ENCODE data around the gene ASTN2. TPM values are rescaled to one million over a fixed set of nuclear protein-coding genes. Genes with fewer than 3 reads are reported as not detected.

ASTN2 gene
- polyA plus RNA-seq, 1 experiment, result 6.6 TPM

DNA sequence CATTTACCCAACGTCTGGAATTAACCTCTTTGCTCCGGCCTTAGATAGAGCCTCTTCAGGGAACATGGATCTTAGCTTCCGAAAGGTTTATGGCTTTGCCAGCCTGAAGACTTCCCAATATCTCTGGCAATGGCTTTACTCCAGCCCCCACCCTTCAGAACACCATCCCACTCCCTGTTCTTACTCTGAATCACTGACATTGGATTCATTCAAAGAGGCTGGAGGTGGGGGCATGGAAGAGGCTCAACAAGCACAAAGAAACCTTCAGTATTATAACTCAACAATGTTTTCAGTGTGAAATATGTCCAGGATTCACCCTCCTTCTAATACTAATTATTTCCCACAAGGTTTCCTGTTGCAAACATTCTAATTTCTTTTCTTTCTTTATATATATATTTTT, 91.5 kb downstream of the ASTN2 start:
- POLR2A ChIA-PET, result no interaction called here
- TF ChIP-seq, protein P1, sequence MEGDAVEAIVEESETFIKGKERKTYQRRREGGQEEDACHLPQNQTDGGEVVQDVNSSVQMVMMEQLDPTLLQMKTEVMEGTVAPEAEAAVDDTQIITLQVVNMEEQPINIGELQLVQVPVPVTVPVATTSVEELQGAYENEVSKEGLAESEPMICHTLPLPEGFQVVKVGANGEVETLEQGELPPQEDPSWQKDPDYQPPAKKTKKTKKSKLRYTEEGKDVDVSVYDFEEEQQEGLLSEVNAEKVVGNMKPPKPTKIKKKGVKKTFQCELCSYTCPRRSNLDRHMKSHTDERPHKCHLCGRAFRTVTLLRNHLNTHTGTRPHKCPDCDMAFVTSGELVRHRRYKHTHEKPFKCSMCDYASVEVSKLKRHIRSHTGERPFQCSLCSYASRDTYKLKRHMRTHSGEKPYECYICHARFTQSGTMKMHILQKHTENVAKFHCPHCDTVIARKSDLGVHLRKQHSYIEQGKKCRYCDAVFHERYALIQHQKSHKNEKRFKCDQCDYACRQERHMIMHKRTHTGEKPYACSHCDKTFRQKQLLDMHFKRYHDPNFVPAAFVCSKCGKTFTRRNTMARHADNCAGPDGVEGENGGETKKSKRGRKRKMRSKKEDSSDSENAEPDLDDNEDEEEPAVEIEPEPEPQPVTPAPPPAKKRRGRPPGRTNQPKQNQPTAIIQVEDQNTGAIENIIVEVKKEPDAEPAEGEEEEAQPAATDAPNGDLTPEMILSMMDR (IDR thresholded peaks at IDR 0.05; ENCODE audit: low read depth, low read length), result no peak
- Histone ChIP-seq H3K9me3 (ENCODE audit: control insufficient read depth, insufficient read depth, low read length) (peaks cover 8% of the 10 kb centered on the region; the same call in 1 of the 2 replicates), H3K27me3 (ENCODE audit: control insufficient read depth, insufficient read depth, low read length) (no peaks in the 10 kb centered on the region), H3K4me3 (ENCODE audit: low read depth, low read length) (no peak overlapping the region), H3K27ac (ENCODE audit: low read depth, low read length) (no peak overlapping the region)
- DNase-seq (ENCODE audit: low read depth, low spot score), result no peak
- CTCF ChIA-PET, result no interaction called here

DNA sequence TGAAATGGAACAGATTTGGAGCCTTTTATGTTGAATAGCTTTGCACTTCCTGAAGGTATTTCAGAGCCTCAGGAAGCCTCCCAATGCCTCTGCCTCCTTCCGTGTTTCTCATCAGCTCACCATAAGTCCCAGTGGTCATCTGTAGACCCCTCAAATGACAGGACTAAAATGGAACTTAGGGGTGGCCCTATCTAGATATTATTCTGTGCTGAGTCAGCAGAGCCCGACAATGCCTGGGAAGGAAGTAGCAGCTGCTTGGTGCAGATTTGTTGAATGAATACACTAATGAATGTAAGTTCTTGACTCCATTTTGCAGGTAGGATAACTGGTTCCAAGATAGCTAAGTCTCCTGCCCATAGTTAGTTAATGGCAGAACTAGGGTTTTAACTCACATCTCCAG, 97.7 kb downstream of the ASTN2 start:
- H3K27ac ChIP-seq (ENCODE audit: low read depth, low read length), result no peak overlapping the region
- H3K4me3 ChIP-seq (ENCODE audit: low read depth, low read length), result no peak overlapping the region
- H3K9me3 ChIP-seq (ENCODE audit: control insufficient read depth, insufficient read depth, low read length), result peaks cover 4% of the 10 kb centered on the region; the same call in 1 of the 2 replicates
- POLR2A ChIA-PET, result no interaction called here
- TF ChIP-seq, protein P1 (IDR thresholded peaks at IDR 0.05; ENCODE audit: low read depth, low read length), result no peak
- DNase-seq (ENCODE audit: low read depth, low spot score), result no peak
- CTCF ChIA-PET, result no interaction called here
- no peaks in the 10 kb centered on the region for H3K27me3 ChIP-seq (ENCODE audit: control insufficient read depth, insufficient read depth, low read length)

GRCh38 chr9:117315236-117315635, 99.6 kb downstream of the ASTN2 start:
- Histone ChIP-seq H3K9me3 (ENCODE audit: control insufficient read depth, insufficient read depth, low read length) (peaks cover 4% of the 10 kb centered on the region), H3K27ac (ENCODE audit: low read depth, low read length) (no peak overlapping the region), H3K27me3 (ENCODE audit: control insufficient read depth, insufficient read depth, low read length) (no peaks in the 10 kb centered on the region), H3K4me3 (ENCODE audit: low read depth, low read length) (no peak overlapping the region)
- CTCF ChIA-PET, result no interaction called here
- POLR2A ChIA-PET, result no interaction called here
- TF ChIP-seq, protein P1 (IDR thresholded peaks at IDR 0.05; ENCODE audit: low read depth, low read length), result no peak
- DNase-seq (ENCODE audit: low read depth, low spot score), result no peak

DNA sequence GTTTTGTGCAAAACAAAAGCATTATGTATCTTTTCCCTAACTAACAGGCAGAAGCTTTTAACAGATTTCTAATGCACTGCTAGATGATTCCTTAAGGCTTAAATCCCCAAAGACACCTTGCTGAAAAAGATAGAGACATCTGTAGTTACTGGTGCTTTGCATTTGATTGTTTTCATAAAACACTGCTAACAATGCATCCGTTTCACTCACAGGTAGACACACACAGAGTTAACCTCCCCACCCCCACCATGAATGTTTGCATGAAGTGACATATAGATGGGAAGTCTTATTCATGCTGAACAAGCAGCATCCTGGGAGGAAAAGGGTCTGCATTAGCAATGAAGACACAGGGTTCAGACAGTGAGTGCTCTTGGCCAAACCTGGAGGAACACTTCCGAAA, 100.9 kb downstream of the ASTN2 start:
- CTCF ChIA-PET, result no interaction called here

DNA sequence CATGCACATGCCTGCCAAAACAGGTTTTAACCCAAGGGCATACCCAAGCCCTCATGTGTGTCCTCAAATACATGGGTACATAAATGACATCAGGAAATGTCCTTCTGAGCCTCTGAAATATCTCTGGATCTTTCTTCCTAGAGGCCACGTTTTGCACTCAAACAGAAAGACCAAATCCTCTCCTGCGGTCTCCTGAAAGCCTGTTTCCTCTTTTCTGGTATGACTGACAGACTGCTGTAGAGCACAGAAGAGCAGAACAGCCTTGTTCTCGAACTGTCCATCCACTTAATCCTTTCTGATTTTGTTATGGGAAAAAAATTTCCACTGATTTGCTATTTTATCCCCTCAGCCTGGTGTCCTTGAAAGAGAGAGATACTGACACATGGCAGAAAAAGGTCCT, 107.2 kb downstream of the ASTN2 start:
- H3K9me3 ChIP-seq (ENCODE audit: control insufficient read depth, insufficient read depth, low read length), result no peaks in the 10 kb centered on the region; the same call in none of the 2 replicates
- H3K4me3 ChIP-seq (ENCODE audit: low read depth, low read length), result no peak overlapping the region
- H3K27ac ChIP-seq (ENCODE audit: low read depth, low read length), result no peak overlapping the region
- TF ChIP-seq, protein P1 (IDR thresholded peaks at IDR 0.05; ENCODE audit: low read depth, low read length), result no peak
- CTCF ChIA-PET, result no interaction called here
- H3K27me3 ChIP-seq (ENCODE audit: control insufficient read depth, insufficient read depth, low read length), result no peaks in the 10 kb centered on the region
- POLR2A ChIA-PET, result no interaction called here
- DNase-seq (ENCODE audit: low read depth, low spot score), result no peak

More for the DNA sequence above, 100.9 kb downstream of the ASTN2 start:
- H3K4me3 ChIP-seq (ENCODE audit: low read depth, low read length), result no peak overlapping the region
- no peak overlapping the region for H3K27ac ChIP-seq (ENCODE audit: low read depth, low read length)
- H3K27me3 ChIP-seq (ENCODE audit: control insufficient read depth, insufficient read depth, low read length), result no peaks in the 10 kb centered on the region
- no peaks in the 10 kb centered on the region; the same call in none of the 2 replicates for H3K9me3 ChIP-seq (ENCODE audit: control insufficient read depth, insufficient read depth, low read length)
- TF ChIP-seq, protein P1 (IDR thresholded peaks at IDR 0.05; ENCODE audit: low read depth, low read length), result no peak
- POLR2A ChIA-PET, result no interaction called here
- no peak for DNase-seq (ENCODE audit: low read depth, low spot score)

Measured in AG04450 (cell line).